PC-9 (cell line): ENCODE measurements around the gene CPED1.

Experiments
- CTCF ChIP-seq: fragments of 200-600 bp; sonication (generic); conservative IDR thresholded peaks from 2 replicates; pipeline ENCODE4 v1.6.1; 2017; ENCODE audit warnings: mixed run types, antibody characterized with exemption, mild to moderate bottlenecking, moderate library complexity
- EZH2 ChIP-seq: fragments of 200-600 bp; sonication (generic); IDR thresholded peaks from 2 replicates; pipeline ENCODE4 v1.8.0; 2017; ENCODE audit warnings: antibody characterized with exemption, low read depth

- TF ChIP-seq CTCF (no peak), EZH2 (no peak)
Observed at GRCh38 chr7:121039994-121040393, 51.5 kb downstream of the CPED1 start.
